Right lung (tissue), 5 donors: Measurements from ENCODE around the gene RASL12. TPM values are rescaled to one million over a fixed set of nuclear protein-coding genes. Genes with fewer than 3 reads are reported as not detected.
"Not testable (repeated sequence)": the region's sequence is repeated elsewhere in the genome, so short reads cannot be mapped to it uniquely, and the experiment has no call there.

Source experiments
- DNase-seq, 2 donors: peaks; one replicate each; pipeline ENCODE4 v3.0.0-alpha.2; 2013
- polyA plus RNA-seq, 5 donors: library from polyadenylated mRNA; unstranded; fragments of 120-200 nt; gene quantifications; one replicate each; pipeline versions ENCODE4 v1.2.1 to v1.2.3, GENCODE V29; 2013; ENCODE audit warnings: inconsistent platforms in 1 of 5, low replicate concordance in 1 of 5; ENCODE audit not compliant: insufficient read length in 5 of 5, insufficient read depth in 1 of 5

The RASL12 gene
- polyA plus RNA-seq, 5 donors: 94.9 to 131 (median 107) TPM

DNA sequence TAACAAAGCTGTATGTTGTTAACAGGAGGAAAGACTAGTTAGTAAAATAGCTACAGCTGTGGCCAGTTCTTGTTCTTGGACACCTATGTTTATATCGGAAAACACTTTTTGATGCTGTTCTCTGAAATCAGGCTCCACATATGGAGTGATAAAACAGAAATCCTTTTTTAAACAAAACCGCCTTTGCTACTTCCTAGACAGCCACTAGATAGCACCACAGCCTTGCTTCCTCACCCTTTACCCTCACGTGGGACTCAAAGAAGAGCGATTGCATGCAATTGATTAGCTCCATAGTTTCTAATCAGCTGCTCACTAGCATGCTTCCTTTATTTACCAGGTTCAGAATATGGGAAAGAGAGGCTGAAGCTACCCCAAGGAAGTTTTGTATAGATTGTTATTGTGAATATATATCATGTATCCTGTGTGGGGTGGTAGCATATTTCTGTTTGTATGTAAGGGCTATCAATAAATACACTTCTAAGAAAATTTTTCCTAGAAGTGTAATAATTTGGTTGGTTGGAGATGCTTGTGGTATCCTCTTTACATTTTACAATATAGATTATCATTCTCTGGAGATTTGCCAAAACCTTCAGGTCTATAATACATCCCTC lies 34.0 kb downstream of the RASL12 start:
- peak in 1 of 2 donors; percentile 44 for DNase-seq

DNA sequence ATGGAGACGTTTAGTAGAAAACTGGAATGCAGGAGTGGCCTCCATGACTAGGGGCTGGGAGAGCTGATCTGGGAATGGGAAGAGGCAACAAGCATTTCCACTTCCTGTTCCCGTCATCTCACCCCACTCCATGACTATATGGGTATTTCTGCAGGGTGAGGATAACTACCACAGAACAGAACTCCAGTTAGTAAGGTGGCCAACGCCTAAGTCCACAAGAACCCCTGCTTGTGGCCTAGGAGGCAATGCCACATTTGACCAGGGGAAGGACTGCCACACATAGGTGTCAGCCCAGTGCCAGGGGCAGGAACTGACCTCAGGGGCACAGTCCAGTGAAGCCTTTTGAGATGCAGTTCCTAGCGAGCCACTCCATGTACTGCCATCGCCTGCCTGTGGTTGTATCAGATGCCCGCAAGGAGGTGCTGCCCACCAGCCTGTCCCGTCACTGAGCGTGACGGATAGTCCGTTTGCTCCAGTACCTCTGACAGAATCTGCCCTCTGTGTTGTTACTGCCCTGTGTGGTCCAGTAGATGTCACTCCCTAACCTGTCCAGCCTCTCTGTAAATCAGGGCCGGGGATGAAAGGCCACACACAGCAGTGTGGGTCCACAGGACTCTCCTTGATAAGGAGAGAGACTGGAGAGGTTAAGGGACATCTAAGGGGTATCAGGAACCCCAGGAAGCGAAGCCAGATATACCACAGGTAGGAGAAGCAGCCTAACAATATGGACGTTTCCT lies 34.8 kb downstream of the RASL12 start:
- peak in 1 of 2 donors; percentile 51 for DNase-seq

DNA sequence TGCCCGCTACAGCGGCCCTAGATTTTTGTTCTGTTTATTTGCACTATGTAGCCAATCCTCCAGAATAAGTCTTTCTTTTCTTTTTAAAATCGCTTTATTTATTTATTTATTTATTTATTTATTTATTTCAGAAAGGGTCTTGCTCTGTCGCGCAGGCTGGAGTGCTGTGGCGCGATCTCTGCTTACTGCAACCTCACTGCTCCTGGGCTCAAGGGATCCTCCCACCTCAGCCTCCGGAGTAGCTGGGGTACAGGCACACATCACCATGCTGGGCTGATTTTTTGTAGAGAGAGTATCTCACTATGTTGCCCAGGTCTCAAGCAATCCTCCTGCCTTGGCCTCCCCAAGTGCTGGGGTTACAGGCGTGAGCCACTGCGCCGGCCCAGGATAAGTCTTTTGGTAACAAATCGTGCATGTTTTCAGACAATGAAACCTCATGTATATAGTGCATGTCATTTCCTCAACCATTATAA lies 38.0 kb downstream of the RASL12 start:
- no peak for DNase-seq

DNA sequence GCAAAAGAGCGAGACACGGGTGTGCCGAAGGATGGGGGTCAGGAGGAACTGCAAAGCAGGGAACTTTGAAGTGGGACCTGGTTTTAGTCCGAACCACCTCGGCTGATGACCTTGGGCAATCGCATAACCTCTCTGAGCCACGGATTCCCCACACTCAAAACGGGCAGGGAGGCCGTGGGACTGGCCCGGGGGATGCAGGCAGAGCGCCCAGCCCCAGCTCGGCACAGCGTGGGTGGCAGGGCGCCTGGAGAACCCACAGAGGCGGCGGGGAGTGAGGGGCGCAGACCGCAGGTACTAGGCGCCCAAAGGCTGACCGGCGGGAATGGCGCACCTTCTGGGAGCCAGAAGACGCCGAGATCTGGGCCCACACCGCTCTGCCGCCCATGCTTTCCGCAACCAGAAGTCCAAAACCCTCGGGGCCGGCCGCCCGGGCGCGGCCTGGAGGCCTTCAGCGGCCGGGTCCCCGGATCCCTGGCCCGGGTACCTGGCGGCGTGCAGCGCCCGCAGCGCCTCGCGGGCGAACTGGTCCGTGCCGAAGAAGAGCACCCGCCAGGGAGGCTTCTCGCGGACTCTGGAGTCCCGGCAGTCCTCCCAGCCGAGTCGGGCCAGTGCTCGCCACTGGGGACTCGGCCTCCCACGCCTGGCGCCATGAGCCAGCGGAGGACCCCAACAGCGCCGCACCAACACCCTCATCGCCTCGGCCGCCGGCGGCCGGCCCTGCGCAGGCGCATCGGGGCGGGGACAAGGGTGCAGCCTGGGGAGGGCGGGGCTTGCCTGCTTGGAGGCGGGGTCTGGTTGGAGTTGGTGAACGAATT lies 38.7 kb downstream of the RASL12 start, which contains the start of gene MTFMT:
Gene MTFMT (minus strand): TSS at position 719 of the 815 bp plus-strand sequence. CDS start 26 bp downstream, at position 693.
- DNase-seq: peak; percentile 83 to 85

DNA sequence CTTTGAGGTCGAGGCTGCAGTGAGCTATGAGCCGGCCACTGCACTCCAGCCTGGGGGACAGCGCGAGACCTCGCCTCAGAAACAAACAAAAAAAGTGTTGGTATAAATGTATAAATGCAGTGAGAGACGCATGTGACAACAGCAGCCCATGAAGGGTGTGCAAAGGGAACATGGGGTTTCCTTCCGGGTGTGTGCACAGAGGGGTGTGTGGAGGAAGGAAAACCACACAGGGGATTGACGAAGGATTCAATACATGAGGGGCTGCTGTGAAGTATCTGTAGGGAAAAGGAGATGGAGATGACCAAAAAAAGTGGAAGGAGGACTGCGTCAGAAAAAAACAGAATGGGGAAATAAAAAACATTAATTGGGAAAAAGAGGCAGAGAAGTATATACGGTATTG lies 39.5 kb downstream of the RASL12 start:
- DNase-seq: no peak

DNA sequence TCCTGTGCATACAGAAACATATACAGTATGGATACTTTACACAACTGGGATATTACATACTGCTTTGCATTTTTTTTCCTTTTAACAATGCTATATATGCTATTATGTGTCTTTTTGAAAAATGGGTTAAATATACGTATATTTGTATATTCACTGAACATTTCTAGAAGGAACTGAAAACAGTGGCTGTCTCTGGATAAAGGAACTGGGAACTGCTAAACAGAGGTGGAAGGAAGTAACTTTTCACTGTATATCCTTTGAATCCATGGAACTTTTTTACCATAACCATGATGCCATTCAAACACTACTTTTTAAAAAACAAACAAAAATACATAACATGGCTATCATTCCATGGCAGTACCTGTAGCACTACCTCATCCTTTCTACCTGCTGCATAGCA lies 40.2 kb downstream of the RASL12 start:
- DNase-seq: no peak

DNA sequence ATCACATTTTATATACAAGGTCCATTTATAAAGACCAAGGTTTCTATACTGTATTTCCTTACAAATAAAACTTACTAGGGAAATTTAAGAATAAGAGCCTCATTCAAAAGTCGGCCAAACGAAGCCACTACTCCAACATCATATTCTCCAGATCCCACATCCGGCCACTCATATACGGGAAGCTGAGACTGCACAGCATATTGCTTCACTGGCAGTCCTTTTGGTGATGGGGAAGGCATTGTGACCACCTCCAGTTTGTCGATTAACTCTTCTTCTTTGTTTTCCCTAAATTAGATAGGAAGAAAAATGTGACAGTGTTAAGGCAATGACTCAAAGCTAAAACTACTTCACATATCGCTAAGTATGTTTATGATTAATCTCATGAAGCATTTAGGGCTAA lies 41.0 kb downstream of the RASL12 start:
- no peak for DNase-seq

DNA sequence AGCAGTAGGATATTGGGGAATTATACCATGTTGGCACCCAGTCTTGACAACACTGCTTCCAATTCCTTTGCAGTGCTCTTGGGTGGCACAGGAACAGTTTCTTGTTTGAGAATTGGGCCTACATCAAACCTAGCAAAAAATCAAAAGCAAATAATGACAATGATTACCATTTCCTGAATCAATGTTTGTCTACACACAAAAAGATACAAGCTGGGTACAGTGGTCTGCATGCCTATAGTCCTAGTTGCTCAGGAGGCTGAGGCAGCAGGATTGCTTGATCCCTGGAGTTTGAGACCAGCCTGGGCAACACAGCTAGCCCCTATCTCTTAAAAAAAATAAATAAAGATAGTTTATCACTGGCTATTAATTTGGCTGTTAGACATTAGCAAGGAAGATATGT lies 46.3 kb downstream of the RASL12 start:
- DNase-seq: no peak

DNA sequence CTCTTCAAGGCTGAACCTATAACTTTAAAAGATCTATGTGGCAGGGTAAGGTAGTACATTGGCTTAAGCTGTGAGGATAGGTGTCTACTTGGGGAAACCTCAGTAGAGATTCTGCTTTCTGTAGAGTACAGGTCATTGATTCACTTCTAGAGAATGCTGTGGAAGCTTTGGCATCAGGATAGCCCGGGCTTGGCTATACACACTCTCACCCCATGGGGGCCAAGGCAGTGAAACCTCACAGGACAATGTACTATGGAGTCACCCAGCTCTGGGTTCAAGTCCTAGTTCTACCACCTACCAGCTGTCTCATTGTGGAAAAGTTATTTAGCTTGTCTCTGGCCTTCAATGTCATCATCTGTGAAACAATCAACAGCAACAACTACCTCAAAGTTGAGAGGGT lies 47.4 kb downstream of the RASL12 start:
- no peak for DNase-seq

DNA sequence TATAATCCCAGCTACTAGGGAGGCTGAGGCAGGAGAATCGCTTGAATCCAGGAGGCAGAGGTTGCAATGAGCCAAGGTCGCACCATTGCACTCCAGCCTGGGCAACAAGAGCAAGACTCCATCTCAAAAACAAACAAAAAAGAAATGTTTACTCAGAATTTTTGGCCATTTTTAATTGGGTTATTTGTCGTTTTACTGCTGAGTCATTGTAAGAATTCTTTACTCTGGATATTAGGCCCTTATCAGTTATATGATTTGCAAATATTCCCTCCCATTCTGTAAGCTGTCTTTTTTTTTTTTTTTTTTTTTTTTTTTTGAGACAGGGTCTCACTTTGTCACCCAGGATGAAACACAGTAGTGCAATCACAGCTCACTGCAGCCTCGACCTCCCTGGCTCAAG lies 56.6 kb downstream of the RASL12 start:
- not testable (repeated sequence) for DNase-seq

DNA sequence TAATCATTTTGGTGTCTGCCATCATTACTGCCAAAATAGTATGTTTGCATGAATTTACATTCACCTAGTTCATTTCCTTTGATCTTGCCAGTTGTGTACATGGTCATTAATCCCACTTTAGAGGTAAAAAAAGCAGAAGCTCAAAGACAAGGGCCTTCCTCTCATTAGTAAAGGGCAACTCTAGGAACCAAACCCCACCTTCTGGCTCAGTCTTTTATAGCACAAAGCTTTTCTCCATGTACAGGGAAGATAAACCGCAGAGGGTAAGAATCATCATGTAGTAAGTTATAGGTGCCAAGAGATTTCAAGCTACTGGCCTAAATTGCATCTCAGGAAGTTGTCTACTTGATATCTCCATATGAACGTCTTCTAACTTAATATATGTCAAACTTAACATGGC lies 58.8 kb downstream of the RASL12 start:
- no peak for DNase-seq

DNA sequence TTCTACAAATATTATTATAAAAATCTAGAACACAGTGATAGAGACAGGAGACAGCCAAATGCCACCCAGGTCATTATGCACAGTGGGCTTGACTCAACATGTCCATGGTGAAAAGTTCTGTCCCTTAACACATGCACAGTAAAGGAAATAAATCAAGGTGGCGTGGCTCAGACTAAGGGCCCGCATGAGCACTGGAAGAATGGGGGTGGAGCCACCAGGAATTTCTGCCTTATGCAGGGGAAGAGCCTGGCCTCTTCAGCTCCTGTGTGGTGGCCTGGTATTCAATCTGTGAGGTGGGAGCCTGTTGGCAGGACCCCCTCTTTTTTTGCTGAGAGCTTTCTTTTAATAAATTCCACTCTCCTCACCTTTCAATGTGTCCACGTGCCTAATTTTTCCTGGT lies 60.9 kb downstream of the RASL12 start:
- DNase-seq: no peak

DNA sequence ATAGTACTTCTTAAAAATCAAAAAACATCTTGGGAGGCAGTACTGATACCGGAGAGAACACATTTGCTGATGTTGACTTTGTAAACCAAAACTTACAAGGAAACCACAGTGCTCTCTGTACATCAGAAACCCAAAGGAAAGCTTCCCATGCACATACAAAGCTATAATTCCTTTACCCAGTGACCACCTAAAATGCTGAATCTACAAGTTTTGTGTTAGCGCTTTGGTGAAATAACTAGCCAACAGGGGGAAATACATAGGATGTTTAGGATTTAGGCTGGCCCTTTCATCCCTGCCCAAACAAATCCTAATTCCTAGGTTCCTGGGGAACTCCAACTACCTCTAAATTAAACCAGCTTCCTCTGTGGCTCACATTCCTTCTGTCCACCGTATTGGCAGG lies 62.8 kb downstream of the RASL12 start:
- DNase-seq: no peak

Other genes with a start within 250 kb of the RASL12 start
- 10 to 100 TPM in 3 of 5 donors, 1 to 10 TPM in 2; 9.0 to 19.3 (median 11.0) TPM for gene PIF1, start 242.3 kb downstream of the RASL12 start, polyA plus RNA-seq
- 10 to 100 TPM; 19.6 to 27.7 (median 23.9) TPM for gene PLEKHO2, start 226.1 kb downstream of the RASL12 start, polyA plus RNA-seq
- gene ANKDD1A, start 156.1 kb downstream of the RASL12 start, polyA plus RNA-seq: 10 to 100 TPM in 3 of 5 donors, 1 to 10 TPM in 2; 8.5 to 12.8 (median 11.5) TPM
- 100 to 1,000 TPM in 3 of 5 donors, 10 to 100 TPM in 2; 95.9 to 115 (median 102) TPM for gene SPG21, start 78.1 kb downstream of the RASL12 start, polyA plus RNA-seq
- gene MTFMT, start 38.4 kb downstream of the RASL12 start, polyA plus RNA-seq: 10 to 100 TPM; 16.0 to 20.5 (median 18.7) TPM
- gene SLC51B, start 22.6 kb downstream of the RASL12 start, polyA plus RNA-seq: 10 to 100 TPM; 11.2 to 17.8 (median 15.1) TPM
- gene KBTBD13, start 8.8 kb upstream of the RASL12 start, polyA plus RNA-seq: 1 to 10 TPM in 1 of 5 donors, under 1 TPM in 4; 0.31 to 1.6 (median 0.89) TPM
- gene UBAP1L, start 47.2 kb upstream of the RASL12 start, polyA plus RNA-seq: 10 to 100 TPM in 3 of 5 donors, 1 to 10 TPM in 2; 7.1 to 11.7 (median 10.5) TPM
- 10 to 100 TPM; 29.6 to 37.8 (median 34.9) TPM for gene PDCD7, start 65.8 kb upstream of the RASL12 start, polyA plus RNA-seq
- 10 to 100 TPM; 44.9 to 75.0 (median 67.9) TPM for gene CLPX, start 117.4 kb upstream of the RASL12 start, polyA plus RNA-seq
- gene CILP, start 143.5 kb upstream of the RASL12 start, polyA plus RNA-seq: 1 to 10 TPM; 1.3 to 2.8 (median 1.7) TPM
- gene PARP16, start 218.9 kb upstream of the RASL12 start, polyA plus RNA-seq: 10 to 100 TPM; 18.2 to 21.6 (median 19.8) TPM
- not detected for gene RNU5A-1, start 228.1 kb upstream of the RASL12 start, polyA plus RNA-seq
- gene RNU5B-1, start 236.7 kb upstream of the RASL12 start, polyA plus RNA-seq: not detected